GM19023 (cell line): Measurements from ENCODE around the gene NDUFB1.

ENCODE experiments used
- ATAC-seq: cut with Tn5 transposase; IDR thresholded peaks from one replicate; pipeline ENCODE4 v1.9.1; 2021; ENCODE audit warnings: mild to moderate bottlenecking, moderate library complexity; ENCODE audit not compliant: unreplicated experiment

NDUFB1 gene

GRCh38 chr14:92121670-92122350 is at the start of gene NDUFB1, which contains the start of gene CPSF2:
NDUFB1 (minus strand) TSS chr14:92121706; CDS start chr14:92117637, 4,069 bp downstream.
CPSF2 (plus strand) TSS chr14:92121969; CDS start chr14:92130985, 9,016 bp downstream.
- ATAC-seq, result peak; percentile 94

GRCh38 chr14:92164958-92165357 is 43.5 kb upstream of the NDUFB1 start:
- ATAC-seq, result no peak

- ATAC-seq, result no peak
Measured at GRCh38 chr14:92161521-92161920, 40.0 kb upstream of the NDUFB1 start.

- ATAC-seq, result no peak
Measured at GRCh38 chr14:92160619-92161018, 39.1 kb upstream of the NDUFB1 start.

GRCh38 chr14:92154283-92154942 is 32.9 kb upstream of the NDUFB1 start:
- ATAC-seq, result no peak

GRCh38 chr14:92153581-92153980 is 32.1 kb upstream of the NDUFB1 start:
- no peak for ATAC-seq

- ATAC-seq, result no peak
Measured at GRCh38 chr14:92144708-92145107, 23.2 kb upstream of the NDUFB1 start.

GRCh38 chr14:92143962-92144361 is 22.5 kb upstream of the NDUFB1 start:
- no peak for ATAC-seq

- ATAC-seq, result no peak
Measured at GRCh38 chr14:92143309-92143708, 21.8 kb upstream of the NDUFB1 start.

- ATAC-seq, result no peak
Measured at GRCh38 chr14:92135269-92135668, 13.8 kb upstream of the NDUFB1 start.

GRCh38 chr14:92134456-92134855 is 12.9 kb upstream of the NDUFB1 start:
- no peak for ATAC-seq

- ATAC-seq, result no peak
Measured at GRCh38 chr14:92122761-92123160, 1.3 kb upstream of the NDUFB1 start.

GRCh38 chr14:92122351-92122677 is 808 bp upstream of the NDUFB1 start:
- ATAC-seq, result peak; percentile 13

GRCh38 chr14:92121207-92121669 is 268 bp downstream of the NDUFB1 start:
- ATAC-seq, result peak; percentile 15

- no peak for ATAC-seq
Measured at GRCh38 chr14:92109490-92109889, 12.0 kb downstream of the NDUFB1 start.

GRCh38 chr14:92108345-92109254 is 12.9 kb downstream of the NDUFB1 start:
- ATAC-seq, result no peak

- peak; percentile 84 for ATAC-seq
Measured at GRCh38 chr14:92106143-92106926, 15.2 kb downstream of the NDUFB1 start, which contains the start of gene ATXN3. ATXN3 (minus strand) TSS chr14:92106582; CDS start chr14:92106552, 30 bp downstream.

GRCh38 chr14:92105893-92106142 is 15.7 kb downstream of the NDUFB1 start:
- ATAC-seq, result peak; percentile 4

GRCh38 chr14:92105073-92105892 is 16.2 kb downstream of the NDUFB1 start:
- ATAC-seq, result no peak
